HCT116 (cell line): Measurements from ENCODE around the gene MRGPRE. TPM values are rescaled to one million over a fixed set of nuclear protein-coding genes. Genes with fewer than 3 reads are reported as not detected.

ENCODE experiments used
- ATAC-seq: fragments of 200-7000 bp; cut with Tn5 transposase; 2 replicates; pipeline ENCODE4 v1.9.1; 2020; ENCODE audit warnings: mild to moderate bottlenecking, moderate library complexity
- BruUV-seq: library from RNA; stranded (reverse); fragments of 400-500 nt; replicated peaks from 2 replicates; lab custom pipeline; 2021; lab: Mats Ljungman, UMichigan
- CTCF ChIA-PET: fragments of 300-600 bp; sonication (Branson Sonifier 250); formaldehyde crosslinking; loops from one replicate; lab custom pipeline; 2021; ENCODE audit warnings: antibody characterized with exemption; lab: Charles Lee
- POLR2A ChIA-PET: fragments of 300-600, 350-600 bp; sonication (Branson Sonifier 250); formaldehyde crosslinking; loops from one replicate; lab custom pipeline; 2021; ENCODE audit warnings: antibody characterized with exemption; lab: Charles Lee
- RAD21 ChIA-PET, 2 experiments: fragments of 300-600 bp; sonication (Branson Sonifier 250); formaldehyde crosslinking; loops; one replicate each; lab custom pipeline; 2023; ENCODE audit warnings: low total read pairs in 2 of 2; ENCODE audit not compliant: uncharacterized antibody in 2 of 2, unreplicated experiment in 2 of 2, low non-redundant PET in 1 of 2; lab: Charles Lee
- DNase-seq: peaks from one replicate; pipeline ENCODE4 v3.0.0-alpha.2; 2010; ENCODE audit warnings: low read depth, low spot score
- H2AFZ ChIP-seq: fragments of 200-600 bp; shearing (Covaris generic), sonication (generic); 2 replicates; pipeline ENCODE4 v1.6.1; 2017; ENCODE audit warnings: low read depth, mixed run types, mixed read lengths, antibody characterized with exemption, low read length; ENCODE audit not compliant: poor library complexity, severe bottlenecking
- H3K27ac ChIP-seq: 2 replicates; pipeline ENCODE4 v1.5.1; 2012; ENCODE audit warnings: low read depth, low read length
- H3K27me3 ChIP-seq: fragments of 200-600 bp; sonication (generic); 2 replicates; pipeline ENCODE4 v1.6.1; 2016; ENCODE audit warnings: mixed run types, low read length, mixed read lengths; ENCODE audit not compliant: insufficient read depth
- H3K36me3 ChIP-seq, 2 experiments: fragments of 200-500 bp in 1 of 2; fragments of 200-600 bp in 1 of 2; sonication (Bioruptor generic) in 1 of 2; sonication (generic) in 1 of 2; 2 replicates each; pipeline versions ENCODE4 v1.5.1 to v1.6.1; 2014 to 2016; ENCODE audit warnings: low read length in 2 of 2, inconsistent platforms in 1 of 2, mixed read lengths in 1 of 2, mixed run types in 1 of 2; ENCODE audit not compliant: insufficient read depth in 2 of 2, control insufficient read depth in 1 of 2
- H3K4me1 ChIP-seq, 2 experiments: fragments of 200-600 bp in 1 of 2; sonication (generic) in 1 of 2; 2 replicates each; pipeline versions ENCODE4 v1.5.1 to v1.6.1; 2012 to 2017; ENCODE audit warnings: low read length in 2 of 2, inconsistent platforms in 1 of 2, mild to moderate bottlenecking in 1 of 2, mixed read lengths in 1 of 2, mixed run types in 1 of 2, moderate library complexity in 1 of 2; ENCODE audit not compliant: insufficient read depth in 2 of 2, control insufficient read depth in 1 of 2
- H3K4me2 ChIP-seq: fragments of 200-600 bp; sonication (generic); 2 replicates; pipeline ENCODE4 v1.6.1; 2017; ENCODE audit warnings: mixed run types, low read length, mixed read lengths
- H3K4me3 ChIP-seq, 2 experiments: fragments of 200-600 bp in 1 of 2; sonication (generic) in 1 of 2; replicated peaks in 1 of 2; 2 replicates each; pipeline ENCODE4 v1.5.1; 2011 to 2016; ENCODE audit warnings: low read length in 2 of 2, control low read depth in 1 of 2, low read depth in 1 of 2, mild to moderate bottlenecking in 1 of 2, mixed read lengths in 1 of 2, mixed run types in 1 of 2
- H3K79me2 ChIP-seq: fragments of 200-600 bp; sonication (generic); 2 replicates; pipeline ENCODE4 v1.6.1; 2017; ENCODE audit warnings: mild to moderate bottlenecking, mixed run types, low read length, moderate library complexity, mixed read lengths; ENCODE audit not compliant: insufficient read depth
- H3K9ac ChIP-seq: fragments of 200-600 bp; sonication (generic); 2 replicates; pipeline ENCODE4 v1.6.1; 2016; ENCODE audit warnings: low read length, mixed read lengths
- H3K9me2 ChIP-seq: fragments of 200-600 bp; sonication (generic), shearing (Covaris generic); 2 replicates; pipeline ENCODE4 v1.6.1; 2017; ENCODE audit warnings: mixed run types, mild to moderate bottlenecking, moderate library complexity; ENCODE audit not compliant: insufficient read depth
- H3K9me3 ChIP-seq, 2 experiments: fragments of 200-500 bp in 1 of 2; fragments of 200-600 bp in 1 of 2; sonication (Bioruptor generic) in 1 of 2; sonication (generic) in 1 of 2; 2 replicates each; pipeline ENCODE4 v1.6.1; 2014 to 2017; ENCODE audit warnings: low read length in 2 of 2, mixed read lengths in 2 of 2, inconsistent platforms in 1 of 2, low read depth in 1 of 2, mild to moderate bottlenecking in 1 of 2, mixed run types in 1 of 2, moderate library complexity in 1 of 2; ENCODE audit not compliant: control insufficient read depth in 1 of 2, insufficient read depth in 1 of 2
- H4K20me1 ChIP-seq: fragments of 200-600 bp; sonication (generic), shearing (Covaris generic); 2 replicates; pipeline ENCODE4 v1.6.1; 2017; ENCODE audit warnings: mixed run types, mild to moderate bottlenecking, moderate library complexity; ENCODE audit not compliant: insufficient read depth
- ELF1 ChIP-seq: IDR thresholded peaks from 2 replicates; pipeline ENCODE4 v1.6.1; 2012; ENCODE audit warnings: low read depth, borderline replicate concordance
- FOSL1 ChIP-seq: IDR thresholded peaks from 2 replicates; pipeline ENCODE4 v1.6.1; 2012; ENCODE audit warnings: low read depth
- JUND ChIP-seq: IDR thresholded peaks from 2 replicates; pipeline ENCODE4 v1.6.1; 2012
- POLR2A ChIP-seq: IDR thresholded peaks from 2 replicates; pipeline ENCODE4 v1.7.0; 2011; ENCODE audit warnings: borderline replicate concordance; ENCODE audit not compliant: insufficient read depth, insufficient read length; ENCODE audit errors: extremely low read depth
- POLR2AphosphoS5 ChIP-seq: IDR thresholded peaks from 2 replicates; pipeline ENCODE4 v1.6.1; 2011; ENCODE audit warnings: mild to moderate bottlenecking, low read depth, low read length, moderate library complexity
- SRF ChIP-seq: IDR thresholded peaks from 2 replicates; pipeline ENCODE4 v1.6.1; 2012; ENCODE audit warnings: low read depth
- ZNF274 ChIP-seq: fragments of 200-500 bp; sonication (Bioruptor generic); IDR thresholded peaks from 2 replicates; pipeline ENCODE4 v1.6.1; 2014; ENCODE audit warnings: mild to moderate bottlenecking, low read depth, low read length, inconsistent platforms
- intact Hi-C: fragments of 100-400 bp; cut with micrococcal nuclease; formaldehyde crosslinking; loops from 2 replicates; pipeline ENCODE4 v1.10.0; 2022
- total RNA-seq: library from RNA; stranded (reverse); gene quantifications from one replicate; pipeline ENCODE4 v1.2.1, GENCODE V29; 2021; ENCODE audit not compliant: unreplicated experiment
- TF ChIP-seq, protein P1 (sequence below): IDR thresholded peaks from 2 replicates; pipeline ENCODE4 v1.6.1; 2011; ENCODE audit warnings: mild to moderate bottlenecking, low read length, moderate library complexity; ENCODE audit not compliant: insufficient replicate concordance; ENCODE audit errors: extremely low read depth

The MRGPRE gene
- total RNA-seq, 1 experiment from 2014 or later, result not detected

DNA sequence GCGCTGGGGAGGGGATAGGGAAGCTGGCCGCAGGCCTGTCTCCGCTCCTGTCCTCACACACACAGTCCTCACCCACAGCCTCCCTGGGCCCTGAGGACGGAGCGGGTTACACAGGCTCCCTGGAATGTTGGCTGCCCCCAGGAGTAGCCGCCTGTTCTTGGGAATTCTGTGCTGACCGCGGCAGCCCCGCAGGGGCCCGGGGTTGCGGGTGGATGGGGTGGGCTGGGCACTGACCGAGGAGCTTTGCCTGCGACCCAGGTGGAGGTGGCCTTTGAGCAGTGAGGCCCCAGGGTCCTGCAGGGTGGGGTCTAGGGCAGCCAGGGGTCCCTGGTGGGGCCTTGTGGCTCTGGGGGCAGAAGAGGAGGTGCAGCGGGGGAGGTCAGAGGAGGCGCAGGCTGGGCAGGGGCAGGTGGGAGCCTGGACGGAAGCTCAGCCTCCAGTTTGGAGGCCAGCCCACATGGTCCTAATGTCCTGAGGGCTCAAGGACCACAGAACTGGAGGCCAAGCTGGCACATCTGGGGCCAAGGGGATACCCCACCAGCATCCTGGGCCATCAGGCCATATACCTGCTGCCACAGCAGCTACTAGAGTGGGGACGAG lies 7.0 kb downstream of the MRGPRE start (continued):
- TF ChIP-seq POLR2A (no peak), ZNF274 (no peak), FOSL1 (no peak), JUND (no peak), POLR2AphosphoS5 (no peak), ELF1 (no peak)
- TF ChIP-seq, protein P1, sequence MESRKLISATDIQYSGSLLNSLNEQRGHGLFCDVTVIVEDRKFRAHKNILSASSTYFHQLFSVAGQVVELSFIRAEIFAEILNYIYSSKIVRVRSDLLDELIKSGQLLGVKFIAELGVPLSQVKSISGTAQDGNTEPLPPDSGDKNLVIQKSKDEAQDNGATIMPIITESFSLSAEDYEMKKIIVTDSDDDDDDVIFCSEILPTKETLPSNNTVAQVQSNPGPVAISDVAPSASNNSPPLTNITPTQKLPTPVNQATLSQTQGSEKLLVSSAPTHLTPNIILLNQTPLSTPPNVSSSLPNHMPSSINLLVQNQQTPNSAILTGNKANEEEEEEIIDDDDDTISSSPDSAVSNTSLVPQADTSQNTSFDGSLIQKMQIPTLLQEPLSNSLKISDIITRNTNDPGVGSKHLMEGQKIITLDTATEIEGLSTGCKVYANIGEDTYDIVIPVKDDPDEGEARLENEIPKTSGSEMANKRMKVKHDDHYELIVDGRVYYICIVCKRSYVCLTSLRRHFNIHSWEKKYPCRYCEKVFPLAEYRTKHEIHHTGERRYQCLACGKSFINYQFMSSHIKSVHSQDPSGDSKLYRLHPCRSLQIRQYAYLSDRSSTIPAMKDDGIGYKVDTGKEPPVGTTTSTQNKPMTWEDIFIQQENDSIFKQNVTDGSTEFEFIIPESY, result no peak

GRCh38 chr11:3224401-3225057 lies 7.7 kb downstream of the MRGPRE start:
- no peak for ATAC-seq
- H3K79me2 ChIP-seq, result no peaks in the 10 kb centered on the region
- intact Hi-C loops, result no loop called here
- POLR2A ChIA-PET, result interaction anchor here (1.2 kb wide), 2 partner anchors 155 to 295 kb away, joined by 3 read pairs; partner anchors contain the start of genes PHLDA2 and ZNF195
- no peaks in the 10 kb centered on the region for H4K20me1 ChIP-seq
- H3K9me3 ChIP-seq, result no peaks in the 10 kb centered on the region
- no peak overlapping the region for H3K9ac ChIP-seq
- RAD21 ChIA-PET, result no interaction called here
- peaks cover 5 to 7% of the 10 kb centered on the region in 2 experiments for H3K4me1 ChIP-seq
- H3K27me3 ChIP-seq, result no peaks in the 10 kb centered on the region
- no peak overlapping the region for H3K4me2 ChIP-seq
- H2AFZ ChIP-seq, result no peak overlapping the region
- TF ChIP-seq POLR2A, result no peak
- no peak for TF ChIP-seq POLR2AphosphoS5
- no peak for TF ChIP-seq SRF
- H3K4me3 ChIP-seq, result no peak overlapping the region
- CTCF ChIA-PET, result interaction anchor here (1.6 kb wide), 1 partner anchor 184 kb away, joined by 5 read pairs; no protein-coding TSS in a partner anchor
- no peak overlapping the region for H3K27ac ChIP-seq
- H3K36me3 ChIP-seq, result no peaks in the 10 kb centered on the region
- no peaks in the 10 kb centered on the region for H3K9me2 ChIP-seq
- no TSS peak for BruUV-seq
- no peak for DNase-seq
